Neural cell (in vitro differentiated cells): Measurements from ENCODE around the gene TMEM125. TPM values are rescaled to one million over a fixed set of nuclear protein-coding genes. Genes with fewer than 3 reads are reported as not detected.

Experiments
- H2AFZ ChIP-seq: fragments of 200-600, 300-800 bp; sonication (generic), shearing (Covaris generic); 2 replicates; pipeline ENCODE4 v1.6.0; 2014; ENCODE audit warnings: low read depth, mild to moderate bottlenecking, antibody characterized with exemption, low read length, moderate library complexity
- H3F3A ChIP-seq: fragments of 200-600 bp; shearing (Covaris generic); 2 replicates; pipeline ENCODE4 v1.6.1; 2016; ENCODE audit warnings: mild to moderate bottlenecking, moderate library complexity, mixed read lengths, antibody characterized with exemption, low read length; ENCODE audit not compliant: insufficient read depth, poor library complexity, severe bottlenecking
- H3K27ac ChIP-seq: fragments of 200-600, 300-800 bp; sonication (generic), shearing (Covaris generic); 2 replicates; pipeline ENCODE4 v1.5.1; 2014; ENCODE audit warnings: mild to moderate bottlenecking, low read length, moderate library complexity
- H3K27me3 ChIP-seq: fragments of 300-800, 200-600 bp; sonication (generic), shearing (Covaris generic); 2 replicates; pipeline ENCODE4 v1.6.0; 2014; ENCODE audit warnings: mild to moderate bottlenecking, low read depth, low read length, moderate library complexity; ENCODE audit not compliant: insufficient read depth
- H3K36me3 ChIP-seq: fragments of 300-800, 200-600 bp; sonication (generic), shearing (Covaris generic); 2 replicates; pipeline ENCODE4 v1.5.1; 2014; ENCODE audit warnings: mild to moderate bottlenecking, antibody characterized with exemption, low read length, moderate library complexity; ENCODE audit not compliant: insufficient read depth
- H3K4me2 ChIP-seq: fragments of 300-800, 200-600 bp; sonication (generic), shearing (Covaris generic); 2 replicates; pipeline ENCODE4 v1.6.0; 2014; ENCODE audit warnings: mild to moderate bottlenecking, low read length
- H3K4me3 ChIP-seq: fragments of 300-800, 200-600 bp; sonication (generic), shearing (Covaris generic); 2 replicates; pipeline ENCODE4 v1.5.1; 2014; ENCODE audit warnings: mild to moderate bottlenecking, low read length, moderate library complexity
- H3K79me2 ChIP-seq: fragments of 200-600 bp; shearing (Covaris generic); replicated peaks from 2 replicates; pipeline ENCODE4 v1.6.0; 2014; ENCODE audit warnings: mild to moderate bottlenecking, low read length, moderate library complexity; ENCODE audit not compliant: insufficient read depth
- H3K9ac ChIP-seq: fragments of 300-800, 200-600 bp; sonication (generic), shearing (Covaris generic); 2 replicates; pipeline ENCODE4 v1.6.1; 2016; ENCODE audit warnings: mild to moderate bottlenecking, low read length, mixed read lengths
- H3K9me2 ChIP-seq: fragments of 200-600 bp; shearing (Covaris generic); 2 replicates; pipeline ENCODE4 v1.6.1; 2016; ENCODE audit warnings: mild to moderate bottlenecking, low read length, mixed read lengths; ENCODE audit not compliant: insufficient read depth
- H3K9me3 ChIP-seq: fragments of 200-600, 300-800 bp; sonication (generic), shearing (Covaris generic); 2 replicates; pipeline ENCODE4 v1.6.1; 2016; ENCODE audit warnings: mild to moderate bottlenecking, mixed run types, low read length, moderate library complexity, mixed read lengths
- H4K20me1 ChIP-seq: fragments of 200-600 bp; shearing (Covaris generic); 2 replicates; pipeline ENCODE4 v1.6.1; 2016; ENCODE audit warnings: mild to moderate bottlenecking, mixed run types; ENCODE audit not compliant: insufficient read depth
- CTCF ChIP-seq: fragments of 450-650 bp; IDR thresholded peaks from 2 replicates; pipeline ENCODE4 v1.5.1; 2014; ENCODE audit warnings: antibody characterized with exemption, mild to moderate bottlenecking, moderate library complexity; ENCODE audit not compliant: poor library complexity, severe bottlenecking
- EP300 ChIP-seq: fragments of 450-650 bp; conservative IDR thresholded peaks from 2 replicates; pipeline ENCODE4 v1.6.1; 2014; ENCODE audit warnings: antibody characterized with exemption, mild to moderate bottlenecking, moderate library complexity; ENCODE audit not compliant: poor library complexity, severe bottlenecking
- EZH2 ChIP-seq: fragments of 200-600, 300-800 bp; shearing (Covaris generic), sonication (generic); IDR thresholded peaks from 2 replicates; pipeline ENCODE4 v1.6.1; 2014; ENCODE audit warnings: antibody characterized with exemption, low read length, borderline replicate concordance, mild to moderate bottlenecking; ENCODE audit not compliant: insufficient read depth, poor library complexity, severe bottlenecking
- MXI1 ChIP-seq: fragments of 450-650 bp; conservative IDR thresholded peaks from 2 replicates; pipeline ENCODE4 v1.6.1; 2014; ENCODE audit warnings: antibody characterized with exemption, mild to moderate bottlenecking; ENCODE audit not compliant: poor library complexity, severe bottlenecking
- POLR2AphosphoS5 ChIP-seq: IDR thresholded peaks from 2 replicates; pipeline ENCODE4 v1.6.1; 2012
- RAD21 ChIP-seq: fragments of 450-650 bp; conservative IDR thresholded peaks from 2 replicates; pipeline ENCODE4 v1.6.1; 2014; ENCODE audit warnings: antibody characterized with exemption, mild to moderate bottlenecking, moderate library complexity
- REST ChIP-seq: IDR thresholded peaks from 2 replicates; pipeline ENCODE4 v1.6.1; 2012; ENCODE audit warnings: borderline replicate concordance
- SMC3 ChIP-seq: fragments of 450-650 bp; conservative IDR thresholded peaks from 2 replicates; pipeline ENCODE4 v1.6.1; 2014; ENCODE audit warnings: antibody characterized with exemption, mild to moderate bottlenecking, moderate library complexity; ENCODE audit not compliant: poor library complexity
- TAF1 ChIP-seq: IDR thresholded peaks from 2 replicates; pipeline ENCODE4 v1.6.1; 2012; ENCODE audit warnings: low read depth
- polyA plus RNA-seq: library from polyadenylated mRNA; depleted of rRNA; stranded (reverse); fragments of >200 nt; gene quantifications from 2 replicates; pipeline ENCODE4 v1.2.3, GENCODE V29; 2014

The TMEM125 gene
- polyA plus RNA-seq, 1 donor from 2014 or later = not detected

DNA sequence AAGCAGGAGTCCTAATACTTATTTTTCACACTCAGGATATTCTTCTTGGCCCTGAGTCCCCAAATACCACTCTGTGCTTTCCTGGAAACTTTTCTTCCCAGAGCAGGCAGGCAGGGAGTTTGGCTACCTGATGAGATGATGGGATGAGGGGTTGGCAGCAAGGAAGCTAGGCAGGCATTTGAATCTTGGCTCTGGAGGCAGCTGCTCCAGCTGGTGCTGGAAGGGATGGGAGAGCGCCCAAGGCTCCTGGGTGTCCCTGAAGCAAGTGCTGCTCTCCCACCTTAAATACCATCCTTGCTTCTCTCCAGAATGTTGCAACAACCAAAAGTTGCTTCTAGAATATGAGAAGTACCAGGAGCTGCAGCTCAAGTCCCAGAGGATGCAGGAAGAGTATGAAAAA is 48.0 kb upstream of the TMEM125 start:
- Histone ChIP-seq H3K4me3 (no peak overlapping the region), H3K36me3 (no peaks in the 10 kb centered on the region), H3K27ac (no peak overlapping the region), H3K9me3 (no peaks in the 10 kb centered on the region), H3K9ac (no peak overlapping the region), H3K27me3 (no peaks in the 10 kb centered on the region), H3K9me2 (no peaks in the 10 kb centered on the region), H3F3A (no peaks in the 10 kb centered on the region), H3K4me2 (no peak overlapping the region), H2AFZ (no peak overlapping the region), H3K79me2 (no peaks in the 10 kb centered on the region), H4K20me1 (no peaks in the 10 kb centered on the region)
- TF ChIP-seq REST (no peak), EZH2 (no peak), MXI1 (no peak), EP300 (no peak), POLR2AphosphoS5 (no peak), TAF1 (no peak), SMC3 (no peak), CTCF (no peak), RAD21 (no peak)

DNA sequence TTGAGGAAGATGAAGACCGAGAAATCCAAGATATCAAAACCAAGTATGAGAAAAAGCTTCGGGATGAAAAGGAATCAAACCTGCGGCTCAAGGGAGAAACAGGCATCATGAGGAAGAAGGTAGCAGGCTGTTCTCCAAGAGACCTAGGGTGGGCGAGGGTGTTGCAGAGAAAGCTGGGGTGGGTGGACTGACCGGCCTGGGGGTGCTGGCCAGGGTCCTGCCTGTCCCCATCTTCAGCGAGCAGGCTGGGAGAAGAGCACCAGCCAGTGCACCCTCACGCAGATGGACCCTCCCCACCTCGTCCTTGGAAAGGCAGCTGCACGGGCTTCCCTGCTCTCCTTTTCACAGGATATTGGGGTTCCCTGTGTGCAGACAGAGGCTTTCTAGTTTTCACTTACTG is 46.9 kb upstream of the TMEM125 start:
- no peak overlapping the region for H3K9ac ChIP-seq
- no peaks in the 10 kb centered on the region for H4K20me1 ChIP-seq
- H3K4me2 ChIP-seq = no peak overlapping the region
- H3K36me3 ChIP-seq = no peaks in the 10 kb centered on the region
- no peaks in the 10 kb centered on the region for H3K79me2 ChIP-seq
- H3F3A ChIP-seq = no peaks in the 10 kb centered on the region
- no peaks in the 10 kb centered on the region for H3K9me3 ChIP-seq
- no peak overlapping the region for H3K4me3 ChIP-seq
- no peaks in the 10 kb centered on the region for H3K27me3 ChIP-seq
- no peak overlapping the region for H3K27ac ChIP-seq
- no peak for TF ChIP-seq MXI1
- no peak for TF ChIP-seq SMC3
- no peak for TF ChIP-seq REST
- TF ChIP-seq POLR2AphosphoS5 = no peak
- no peak for TF ChIP-seq CTCF
- no peak for TF ChIP-seq EZH2
- no peak for TF ChIP-seq TAF1
- H2AFZ ChIP-seq = no peak overlapping the region
- no peaks in the 10 kb centered on the region for H3K9me2 ChIP-seq
